Head of caudate nucleus (tissue), 42 donors: ENCODE results near the gene PDE10A.

ENCODE experiments used
- DNase-seq, 42 donors: peaks; one replicate each; pipeline versions ENCODE4 v3.0.0 to v3.0.0-alpha.2; 2020 to 2021; ENCODE audit warnings: mixed read lengths in 7 of 42
- intact Hi-C: fragments of 100-400 bp; cut with DNase I; formaldehyde crosslinking; loops from one replicate; pipeline ENCODE4 v1.15.0; 2022

The PDE10A gene

DNA sequence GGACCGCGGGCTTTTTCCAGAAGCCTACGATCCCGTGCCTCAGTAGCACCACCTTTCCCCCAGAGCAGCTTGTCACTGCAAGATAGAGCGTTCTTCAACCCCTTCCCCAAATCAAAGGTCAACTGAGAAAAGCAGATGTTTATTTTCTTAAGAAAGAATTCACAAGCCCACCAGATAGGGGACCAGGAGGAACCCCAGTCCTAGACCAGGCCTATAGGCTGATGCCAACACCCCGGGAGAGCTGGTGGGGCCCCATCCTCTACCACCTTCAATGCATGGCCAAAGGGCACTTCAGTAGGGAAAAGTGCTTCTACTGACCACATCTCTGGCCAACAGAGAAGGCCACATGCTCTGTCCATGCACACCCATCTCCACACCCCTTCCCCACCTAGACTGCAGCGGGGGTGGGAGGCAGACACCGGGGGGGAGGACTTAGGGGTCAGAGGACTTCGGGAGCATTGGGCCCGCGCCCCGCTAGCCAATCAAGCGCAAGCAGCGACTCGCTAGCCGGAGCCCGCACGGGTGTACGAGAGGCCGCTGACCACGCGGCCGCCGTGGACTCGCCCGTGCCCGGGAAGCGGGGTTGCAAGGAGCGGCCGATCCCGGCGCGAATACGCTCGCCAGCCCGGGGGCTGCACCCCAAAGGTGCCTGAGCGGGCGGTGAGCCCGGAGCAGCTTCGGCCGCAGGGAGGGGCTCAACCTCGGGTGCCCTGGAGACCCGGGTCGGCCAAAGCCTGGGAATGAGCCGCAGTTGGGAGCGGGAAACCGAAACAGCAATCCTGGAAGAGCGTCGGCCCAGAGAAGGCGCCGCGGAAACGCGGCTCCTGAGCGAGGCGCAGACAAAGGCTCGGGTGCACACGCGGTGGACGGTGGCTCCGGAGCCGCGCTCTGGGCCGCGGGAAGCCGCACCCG is 2.8 kb downstream of the PDE10A start:
- intact Hi-C loops, result no loop called here
- DNase-seq, result peak in 1 of 42 donors; percentile 50

DNA sequence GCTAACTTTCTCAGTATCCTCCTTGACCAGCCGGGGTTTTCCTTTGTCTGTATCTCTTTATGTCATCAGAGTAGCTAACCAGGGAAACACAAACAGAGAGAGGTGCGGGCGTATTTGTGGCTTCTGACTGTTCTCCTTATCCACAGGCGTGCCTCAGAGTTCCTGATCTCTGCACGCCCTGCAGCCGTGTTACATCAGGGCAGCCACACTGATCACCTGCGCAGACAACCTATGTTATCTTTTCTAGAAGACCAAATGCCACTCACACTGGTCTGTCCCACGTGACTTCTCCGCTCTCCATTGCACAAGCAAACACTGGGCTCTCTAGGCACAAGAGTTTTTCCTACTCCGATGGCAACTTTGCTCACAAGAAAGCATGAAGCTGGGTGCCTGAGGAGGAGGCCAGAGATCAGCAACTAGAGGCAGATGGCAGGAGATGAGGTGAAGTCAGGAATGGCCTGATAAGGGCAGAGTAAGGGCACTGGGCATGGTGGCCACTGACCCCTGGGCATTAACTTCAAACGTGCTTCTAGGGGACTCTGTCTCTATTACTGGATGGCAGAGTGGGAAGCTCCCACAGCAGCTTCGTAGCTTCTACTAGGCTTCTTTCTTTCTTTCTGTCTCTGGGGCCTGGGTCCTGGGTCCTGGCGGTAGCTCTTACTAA is 4.5 kb downstream of the PDE10A start:
- intact Hi-C loops, result no loop called here
- DNase-seq, result peak in 4 of 42 donors; percentile 43 to 57 (median 50)

DNA sequence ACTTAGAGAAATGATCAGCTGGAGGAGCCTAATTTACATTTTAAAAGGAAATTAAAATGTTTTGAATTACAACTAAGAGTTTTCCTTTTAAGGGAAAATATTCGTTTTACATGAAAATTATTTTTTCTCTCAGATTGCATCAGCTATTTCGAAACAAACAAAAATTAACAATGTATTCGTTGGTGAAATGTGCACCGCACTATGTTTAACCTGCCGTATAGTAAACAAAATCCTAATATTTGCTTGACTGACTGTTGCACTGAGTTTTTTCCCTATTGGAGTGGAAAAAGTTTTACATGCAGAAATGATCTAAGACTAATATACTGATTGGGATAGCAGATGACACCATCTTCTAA is 5.7 kb downstream of the PDE10A start:
- DNase-seq, result no peak
- intact Hi-C loops, result no loop called here

DNA sequence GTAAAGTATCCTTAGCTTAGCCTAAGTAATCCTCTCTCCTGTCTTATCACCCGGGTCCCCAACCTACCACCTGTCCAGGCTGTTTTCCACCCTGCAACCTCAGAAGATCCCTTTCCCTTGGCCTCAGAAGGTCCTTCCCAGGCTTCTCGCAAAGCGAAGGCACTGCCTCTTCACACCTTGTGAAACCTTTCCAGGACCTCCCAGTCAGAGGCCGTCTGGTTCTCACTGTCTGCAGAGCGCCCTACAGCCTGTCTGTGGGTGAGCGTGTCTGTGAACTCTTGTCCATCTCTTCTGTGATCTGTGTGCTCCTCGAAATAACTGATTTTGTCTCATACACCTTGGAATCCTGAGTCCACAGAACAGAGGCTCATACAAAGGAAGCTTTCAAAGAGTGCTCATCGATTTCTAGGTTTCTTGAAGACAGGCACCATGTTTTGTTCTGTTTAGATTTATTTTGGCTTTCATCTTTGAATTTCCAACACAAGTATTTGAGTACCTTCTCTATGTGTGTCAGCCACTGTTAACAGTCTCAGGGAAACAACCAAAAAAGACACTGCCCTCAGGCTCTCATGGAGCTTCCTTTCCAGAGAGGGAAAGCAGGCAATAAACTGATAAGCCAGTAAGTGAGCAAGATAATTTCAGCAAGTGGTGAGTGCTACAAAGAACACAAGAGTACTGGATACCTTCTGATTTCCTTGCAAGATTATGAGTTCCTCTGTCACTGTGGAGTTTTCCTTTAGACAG is 6.3 kb downstream of the PDE10A start:
- intact Hi-C loops, result no loop called here
- DNase-seq, result no peak

DNA sequence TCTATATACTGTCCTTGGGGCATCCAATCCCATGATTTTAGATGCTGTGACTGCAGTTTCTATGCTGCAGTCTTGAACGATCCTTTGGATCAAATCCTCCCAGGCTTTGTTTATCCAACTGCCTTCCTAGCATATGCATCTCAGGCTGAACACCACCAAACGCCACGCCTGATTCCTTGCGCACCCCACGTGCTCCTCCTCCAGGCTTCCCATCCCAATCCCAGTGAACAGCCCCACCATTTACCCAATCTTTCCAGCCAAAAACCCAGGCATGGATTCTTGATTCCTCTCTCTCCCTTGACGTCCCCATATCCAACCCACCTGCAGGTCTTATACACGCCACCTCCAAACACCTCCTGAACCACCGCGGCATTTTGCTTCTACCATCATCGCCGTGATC is 7.8 kb downstream of the PDE10A start:
- intact Hi-C loops, result no loop called here

DNA sequence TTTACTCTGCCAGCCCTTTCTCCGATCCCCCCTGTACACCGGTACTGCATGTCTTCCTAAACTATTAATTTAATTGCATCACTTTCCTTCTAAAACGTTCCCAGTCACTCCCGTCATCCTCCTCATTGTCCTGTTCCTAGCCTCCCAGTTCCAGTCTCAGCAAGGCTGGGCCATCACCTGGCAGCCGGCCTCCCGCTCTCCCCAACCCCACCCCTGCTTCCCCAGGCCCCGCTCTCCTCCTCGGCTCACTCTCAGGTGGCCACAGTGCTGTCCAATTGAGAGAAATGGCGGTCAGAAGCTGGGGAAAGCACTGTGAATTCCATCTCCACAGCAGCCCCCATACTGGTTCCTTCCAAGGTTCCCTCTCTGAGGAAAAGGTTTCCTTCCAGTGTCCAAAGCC is 8.9 kb downstream of the PDE10A start:
- intact Hi-C loops, result no loop called here

More for the DNA sequence above, 7.8 kb downstream of the PDE10A start:
- peak in 30 of 42 donors; percentile 48 to 88 (median 70) for DNase-seq

DNA sequence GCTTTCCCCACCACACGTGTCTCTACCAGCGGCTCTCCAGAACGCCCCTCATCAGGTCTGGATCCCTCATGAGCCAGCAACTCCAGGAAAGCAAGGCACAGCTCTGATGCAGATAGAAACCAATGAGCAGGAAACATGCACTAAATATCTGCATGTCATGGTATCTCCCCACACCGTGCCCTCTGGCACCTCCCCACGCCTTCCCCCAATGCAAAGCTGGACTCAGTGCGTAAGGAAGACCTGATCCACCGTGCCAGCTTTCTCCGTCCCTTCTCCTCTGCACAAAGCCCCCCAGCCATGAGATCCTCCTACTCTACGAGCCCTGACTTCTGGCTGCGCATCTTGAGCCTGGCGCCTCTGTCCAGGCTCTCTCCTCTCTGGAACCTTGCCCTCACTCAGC is 9.4 kb downstream of the PDE10A start:
- DNase-seq, result no peak
- intact Hi-C loops, result no loop called here

More for the DNA sequence above, 8.9 kb downstream of the PDE10A start:
- no peak for DNase-seq

DNA sequence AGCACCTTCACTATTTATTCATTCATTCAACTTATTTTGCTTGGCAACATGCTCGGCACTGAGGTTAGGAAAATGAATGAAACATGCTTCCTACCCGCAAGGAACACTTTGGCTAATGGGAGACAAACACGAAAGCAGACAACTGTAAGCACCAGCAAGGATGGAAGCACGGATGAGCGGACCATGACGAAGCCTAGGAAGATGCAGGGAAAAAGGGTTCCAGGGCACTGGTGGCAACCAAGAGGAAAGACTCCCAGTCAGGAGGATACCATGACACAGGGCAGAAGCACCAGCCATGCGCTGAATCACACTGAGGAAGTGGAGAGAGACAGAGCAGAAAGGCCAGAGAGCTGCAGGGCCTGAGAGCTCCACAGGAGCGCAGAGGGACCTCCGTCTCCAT is 9.8 kb downstream of the PDE10A start:
- no peak for DNase-seq
- intact Hi-C loops, result no loop called here

DNA sequence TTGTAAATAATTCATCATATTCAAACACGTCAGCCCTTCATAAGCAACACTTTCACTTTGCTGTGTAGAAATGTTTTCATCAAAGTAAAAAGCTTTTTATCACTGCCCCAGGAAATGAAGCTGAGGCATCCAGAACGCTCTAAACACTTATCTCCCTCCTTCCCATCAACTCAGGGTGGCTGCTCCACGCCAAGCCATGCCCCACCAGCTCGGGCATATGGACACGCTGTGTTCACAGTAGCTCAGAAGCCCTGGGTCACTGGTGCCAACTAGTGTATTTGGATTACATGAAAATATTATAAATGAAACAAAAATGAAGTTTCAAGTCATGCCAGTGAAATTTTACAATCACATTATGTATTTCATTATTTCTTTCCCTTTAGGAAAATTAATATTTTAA is 10.3 kb downstream of the PDE10A start:
- DNase-seq, result no peak
- intact Hi-C loops, result no loop called here

DNA sequence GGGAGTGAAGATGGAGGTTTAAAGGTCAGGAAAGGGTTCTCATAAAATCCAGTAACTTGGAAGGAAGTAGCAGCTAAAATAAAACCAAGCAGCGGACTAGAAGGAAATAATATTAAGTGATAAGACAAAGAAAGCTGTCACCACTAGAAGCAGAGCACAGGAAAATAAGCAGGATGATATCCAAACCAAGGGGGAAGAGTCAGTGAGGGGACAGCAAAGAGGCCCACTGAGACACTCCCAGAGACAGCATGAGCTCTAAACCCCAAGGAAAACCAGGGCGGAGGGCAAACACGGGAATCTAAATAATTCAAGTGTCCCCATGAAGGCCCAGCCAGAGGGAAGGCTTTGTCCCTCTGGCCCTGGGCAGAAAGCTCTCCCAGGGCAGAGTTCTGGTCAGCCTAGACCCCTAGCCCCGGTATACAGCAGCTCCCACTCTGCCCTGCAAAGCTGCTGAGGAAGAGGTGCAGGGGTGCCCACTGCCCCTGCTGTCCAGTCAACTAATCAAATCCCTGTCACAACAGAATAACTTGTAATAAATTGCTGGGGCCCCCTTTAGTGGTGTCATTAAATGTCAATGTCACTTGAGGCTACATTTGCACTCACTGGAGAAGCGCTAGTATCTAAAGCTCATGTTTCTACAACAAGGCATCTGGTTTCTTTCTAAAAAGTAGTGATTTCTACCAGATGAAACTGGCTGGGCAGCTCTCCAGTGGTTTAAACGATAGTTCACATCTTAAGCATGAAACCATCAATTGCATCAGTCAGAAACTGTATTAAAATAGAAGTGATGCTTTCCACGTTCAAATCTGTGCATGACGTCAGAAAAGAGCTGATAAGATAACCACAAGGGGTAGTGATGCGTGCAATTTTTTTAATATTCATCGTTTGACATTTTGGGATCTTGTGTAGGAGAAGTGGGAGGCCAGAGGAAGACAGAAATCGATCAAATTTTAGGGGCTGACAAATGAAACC is 13.6 kb downstream of the PDE10A start:
- intact Hi-C loops, result no loop called here

DNA sequence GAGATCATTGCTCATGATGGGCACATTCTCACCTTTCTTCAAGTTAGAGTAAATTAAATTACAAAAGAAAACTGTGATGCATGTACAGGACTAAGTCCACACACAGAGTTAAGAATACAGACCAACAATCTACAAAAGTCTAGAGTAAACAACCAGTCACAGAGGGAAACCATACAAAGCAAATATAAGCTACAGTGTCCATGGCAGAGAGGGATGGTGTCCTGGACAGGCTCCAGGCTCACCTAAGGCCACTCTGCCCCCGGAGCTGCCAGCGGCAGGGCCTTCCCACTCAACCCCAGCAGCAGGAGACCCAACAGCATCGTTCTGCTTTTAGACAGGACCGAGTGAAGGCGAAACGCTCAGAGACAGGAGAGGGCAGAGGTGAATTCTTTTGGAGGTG is 16.0 kb downstream of the PDE10A start:
- peak in 1 of 42 donors; percentile 36 for DNase-seq

More for the DNA sequence above, 13.6 kb downstream of the PDE10A start:
- DNase-seq, result no peak

DNA sequence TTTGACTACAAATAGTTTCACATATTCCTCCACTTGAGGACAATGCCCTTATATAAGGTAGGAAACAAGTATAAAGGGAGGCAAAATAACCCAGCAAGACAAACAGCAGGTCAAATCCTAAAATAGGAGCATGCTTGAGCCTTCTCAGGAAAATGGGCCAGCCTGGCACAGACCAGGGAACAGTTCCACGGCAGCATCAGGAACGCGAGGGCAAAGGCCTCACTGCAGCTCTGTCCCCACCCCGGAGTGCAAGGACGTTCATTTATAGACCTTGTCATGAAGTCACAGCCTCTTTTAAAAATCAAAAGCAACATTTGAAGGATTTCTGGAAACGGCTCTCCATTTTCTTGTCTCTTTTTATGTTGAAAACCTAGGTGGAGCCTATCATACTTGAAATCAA is 17.1 kb downstream of the PDE10A start:
- DNase-seq, result peak in 2 of 42 donors; percentile 36
- intact Hi-C loops, result no loop called here

More for the DNA sequence above, 16.0 kb downstream of the PDE10A start:
- intact Hi-C loops, result no loop called here

DNA sequence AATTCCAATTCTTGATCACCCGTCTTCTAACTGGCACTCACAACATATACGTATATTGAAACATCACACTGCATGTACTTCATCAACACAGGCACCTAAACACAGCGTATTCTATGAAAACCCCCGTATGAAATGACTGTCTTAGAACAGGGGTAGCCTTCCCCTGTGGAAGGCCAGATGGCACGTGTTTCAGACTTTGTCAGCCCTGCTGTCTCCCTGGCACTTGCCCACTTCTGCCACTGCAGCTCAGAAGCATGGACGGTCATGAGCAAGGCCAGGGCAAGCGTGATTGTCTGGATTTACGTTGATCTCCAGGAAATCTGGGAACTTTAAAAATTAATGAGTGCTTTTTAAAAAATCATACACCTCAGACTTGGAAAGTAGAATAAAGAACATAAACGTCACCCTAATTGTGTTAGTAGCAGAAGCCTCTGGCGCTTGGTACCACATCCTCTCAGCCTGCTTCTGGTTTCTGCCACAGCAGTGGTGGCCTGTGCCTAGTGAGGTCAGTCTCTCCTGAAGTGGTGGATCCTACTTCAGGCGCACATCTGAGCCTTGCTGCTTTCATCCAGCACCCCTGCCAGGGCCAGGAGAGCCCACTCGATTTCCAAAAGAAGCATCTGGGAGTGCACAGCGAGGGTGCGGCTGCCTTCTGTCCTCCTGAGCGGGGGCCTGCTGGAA is 18.3 kb downstream of the PDE10A start:
- DNase-seq, result peak in 3 of 42 donors; percentile 22 to 46 (median 42)
- intact Hi-C loops, result no loop called here

DNA sequence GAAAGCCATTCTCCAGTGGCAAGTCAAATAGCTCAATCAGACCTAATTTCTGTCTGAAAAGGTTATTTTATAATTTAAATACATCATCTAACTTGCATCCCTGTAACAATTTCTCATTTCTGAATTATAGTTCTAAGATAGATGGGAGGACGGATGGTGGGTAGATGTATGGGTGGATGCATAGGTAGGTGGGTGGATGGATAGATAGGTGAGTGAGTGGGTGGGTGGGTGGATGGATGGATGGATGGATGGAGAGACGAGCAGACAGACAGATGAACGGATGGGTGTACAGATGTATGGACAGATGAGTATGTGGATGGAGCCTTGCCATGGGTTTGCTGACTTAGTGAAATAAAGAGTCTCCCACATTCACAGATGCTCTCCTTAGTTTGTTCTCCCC is 20.0 kb downstream of the PDE10A start:
- intact Hi-C loops, result no loop called here
- peak in 5 of 42 donors; percentile 4 to 42 (median 19) for DNase-seq

DNA sequence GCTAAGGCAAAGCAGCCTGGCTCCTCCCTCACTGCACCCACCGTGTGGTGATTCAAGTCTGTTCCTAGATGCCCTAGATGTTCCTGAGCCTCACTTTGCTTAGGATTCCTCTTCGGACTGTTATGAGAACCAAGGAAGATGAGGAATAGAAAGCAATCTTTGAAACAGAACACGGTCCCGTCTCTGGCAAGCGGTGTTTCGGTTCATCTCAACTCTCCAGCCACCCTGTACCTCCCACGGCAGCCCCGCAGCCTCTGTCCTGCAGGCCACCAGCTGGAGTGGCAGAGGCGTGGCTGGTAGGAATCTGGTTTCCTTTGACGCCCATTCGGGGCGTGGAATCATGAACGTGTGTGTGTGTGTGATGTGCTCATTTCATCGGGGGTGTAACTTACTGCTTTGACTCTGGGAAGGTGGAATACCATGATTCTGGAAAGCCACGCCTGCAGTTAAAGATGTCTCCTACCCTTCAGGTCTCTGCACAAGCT is 21.3 kb downstream of the PDE10A start:
- peak in 10 of 42 donors; percentile 14 to 71 (median 48) for DNase-seq
- intact Hi-C loops, result no loop called here

DNA sequence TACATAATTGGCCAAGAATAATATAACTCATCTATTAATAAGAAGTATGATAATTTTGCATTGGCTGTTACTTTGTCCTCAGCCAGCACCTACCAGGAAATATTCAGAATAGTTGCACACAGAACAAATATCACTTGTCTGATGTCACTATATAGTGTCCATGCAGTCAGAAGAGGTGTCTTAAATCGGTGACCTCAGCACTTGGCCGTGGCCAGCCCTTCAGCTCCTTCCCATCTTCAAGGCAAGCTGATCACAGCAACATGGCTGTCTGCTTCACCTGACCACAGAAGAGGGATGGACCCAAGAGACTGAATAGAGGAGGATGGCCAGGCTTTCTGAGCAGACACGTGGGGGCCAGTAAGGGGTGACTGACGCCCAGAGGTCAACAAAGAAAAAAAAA is 22.2 kb downstream of the PDE10A start:
- intact Hi-C loops, result no loop called here

DNA sequence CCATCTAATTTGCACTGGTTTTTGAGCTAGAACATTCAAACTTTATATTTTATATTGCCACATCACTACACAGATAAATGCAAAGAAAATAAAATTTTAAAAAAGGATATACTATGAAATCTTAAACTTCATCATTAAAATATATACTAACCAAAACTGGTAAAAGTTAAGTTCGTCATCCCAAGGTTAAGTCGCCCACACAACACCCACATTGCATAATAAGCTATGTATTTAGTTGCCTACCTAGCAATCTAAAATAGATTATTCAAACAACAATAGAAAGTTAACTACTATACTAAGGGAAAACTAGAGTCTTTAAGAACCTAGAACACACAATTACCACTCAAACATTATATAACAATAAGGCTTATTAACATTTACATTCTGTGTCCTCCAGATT is 24.5 kb downstream of the PDE10A start:
- peak in 5 of 42 donors; percentile 33 to 71 (median 55) for DNase-seq
- intact Hi-C loops, result no loop called here

More for the DNA sequence above, 22.2 kb downstream of the PDE10A start:
- peak in 5 of 42 donors; percentile 4 to 38 (median 7) for DNase-seq

DNA sequence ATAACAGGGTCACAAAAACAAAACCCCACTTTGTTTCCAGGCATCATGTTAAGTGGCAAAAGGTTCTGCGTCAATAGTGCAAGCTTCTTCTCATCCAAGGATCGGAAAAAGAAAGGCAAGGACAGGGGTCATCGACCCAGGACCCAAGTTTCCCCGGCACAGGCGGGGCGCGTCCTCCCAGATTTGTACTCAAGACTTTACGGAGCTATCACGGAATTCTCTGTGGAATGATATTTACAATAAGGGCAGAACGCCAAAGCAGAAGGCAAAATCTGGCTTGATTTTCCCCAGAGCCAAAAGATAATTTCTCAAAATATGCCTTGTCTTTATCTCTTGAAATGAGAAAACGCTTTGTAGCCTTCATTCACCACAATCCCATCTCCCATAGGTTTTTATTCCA is 25.5 kb downstream of the PDE10A start:
- DNase-seq, result peak in 2 of 42 donors; percentile 3 to 8
- intact Hi-C loops, result no loop called here
